ENCODE results near the gene KRT222. TPM values are rescaled to one million over a fixed set of nuclear protein-coding genes. Genes with fewer than 3 reads are reported as not detected.

The KRT222 gene
- total RNA-seq, 4 donors from 2014 or later = 0.79 to 1.8 (median 1.3) TPM; not detected in 1

GRCh38 chr17:40695874-40696472 lies 31.0 kb upstream of the KRT222 start:
- H3K27me3 ChIP-seq = peaks cover 0 to 15% (median 0%) of the 10 kb centered on the region in 4 donors
- intact Hi-C loops (cut with DNase I) = no loop called here
- H3K9me3 ChIP-seq = no peaks in the 10 kb centered on the region
- peaks cover 0 to 25% (median 5%) of the 10 kb centered on the region in 3 donors for H3K4me1 ChIP-seq
- H3K4me3 ChIP-seq = no peak overlapping the region
- H3K36me3 ChIP-seq = no peaks in the 10 kb centered on the region
- WGBS, 2 donors = 92 to 94% methylated on average over 6 of the region's 6 CpGs
- TF ChIP-seq CTCF (IDR thresholded peaks at IDR 0.05) = no peak
- TF ChIP-seq POLR2A (IDR thresholded peaks at IDR 0.05) = no peak
- DNase-seq = no peak
- H3K27ac ChIP-seq = no peak overlapping the region

GRCh38 chr17:40694584-40694983 lies 29.6 kb upstream of the KRT222 start:
- no peaks in the 10 kb centered on the region for H3K9me3 ChIP-seq
- no peak for TF ChIP-seq POLR2A (IDR thresholded peaks at IDR 0.05)
- no peak for TF ChIP-seq CTCF (IDR thresholded peaks at IDR 0.05)
- intact Hi-C loops (cut with DNase I) = no loop called here
- peaks cover 0 to 18% (median 5%) of the 10 kb centered on the region in 3 donors for H3K4me1 ChIP-seq
- H3K27me3 ChIP-seq = peaks cover 0 to 15% (median 0%) of the 10 kb centered on the region in 4 donors
- no peak overlapping the region for H3K27ac ChIP-seq
- no peak overlapping the region for H3K4me3 ChIP-seq
- 55 to 57% methylated on average over 9 of the region's 9 CpGs for WGBS, 2 donors
- no peaks in the 10 kb centered on the region for H3K36me3 ChIP-seq
- DNase-seq = no peak

- no peak overlapping the region for H3K4me3 ChIP-seq
- 83 to 84% methylated on average over 5 of the region's 5 CpGs for WGBS, 2 donors
- H3K4me1 ChIP-seq = no peaks in the 10 kb centered on the region
- peaks cover 0 to 14% (median 0%) of the 10 kb centered on the region in 4 donors for H3K27me3 ChIP-seq
- no peak for DNase-seq
- no peaks in the 10 kb centered on the region for H3K9me3 ChIP-seq
- no peak for TF ChIP-seq CTCF (IDR thresholded peaks at IDR 0.05)
- TF ChIP-seq POLR2A (IDR thresholded peaks at IDR 0.05) = no peak
- intact Hi-C loops (cut with DNase I) = no loop called here
- no peaks in the 10 kb centered on the region for H3K36me3 ChIP-seq
- H3K27ac ChIP-seq = no peak overlapping the region
Measured at GRCh38 chr17:40687106-40687505, 22.1 kb upstream of the KRT222 start.

GRCh38 chr17:40686192-40686591 lies 21.2 kb upstream of the KRT222 start:
- Histone ChIP-seq H3K36me3 (no peaks in the 10 kb centered on the region), H3K4me3 (no peak overlapping the region), H3K4me1 (no peaks in the 10 kb centered on the region), H3K9me3 (no peaks in the 10 kb centered on the region), H3K27ac (no peak overlapping the region), H3K27me3 (peaks cover 0 to 23% (median 0%) of the 10 kb centered on the region in 4 donors)
- intact Hi-C loops (cut with DNase I) = no loop called here
- DNase-seq = no peak
- TF ChIP-seq POLR2A (IDR thresholded peaks at IDR 0.05) (no peak), CTCF (IDR thresholded peaks at IDR 0.05) (no peak)
- 42 to 47% methylated on average over 4 of the region's 4 CpGs for WGBS, 2 donors

GRCh38 chr17:40680998-40681397 lies 16.0 kb upstream of the KRT222 start:
- no peak overlapping the region for H3K27ac ChIP-seq
- TF ChIP-seq CTCF (IDR thresholded peaks at IDR 0.05) = no peak
- TF ChIP-seq POLR2A (IDR thresholded peaks at IDR 0.05) = no peak
- peaks cover 0 to 65% (median 0%) of the 10 kb centered on the region in 4 donors for H3K27me3 ChIP-seq
- no peaks in the 10 kb centered on the region for H3K4me1 ChIP-seq
- H3K36me3 ChIP-seq = no peaks in the 10 kb centered on the region
- DNase-seq = no peak
- H3K9me3 ChIP-seq = no peaks in the 10 kb centered on the region
- intact Hi-C loops (cut with DNase I) = no loop called here
- no peak overlapping the region for H3K4me3 ChIP-seq

All from esophagus squamous epithelium (tissue), 5 donors.